Anterior cingulate cortex (tissue), 58 donors: ENCODE results near the gene PHYHIPL.

ENCODE experiments used
- DNase-seq, 58 donors: peaks; one replicate each; lab custom pipeline; 2025; lab: John Stamatoyannopoulos, UW

Gene PHYHIPL

GRCh38 chr10:59176241-59177030, at the start of gene PHYHIPL:
Gene PHYHIPL, plus strand, starts transcription at chr10:59176643. Its CDS starts 211 bp downstream, at chr10:59176854.
- peak in 55 of 58 donors; percentile 20 to 84 (median 66) for DNase-seq

GRCh38 chr10:59126991-59127390, 49.5 kb upstream of the PHYHIPL start:
- no peak for DNase-seq

GRCh38 chr10:59127991-59128390, 48.5 kb upstream of the PHYHIPL start:
- DNase-seq, result no peak

DNA sequence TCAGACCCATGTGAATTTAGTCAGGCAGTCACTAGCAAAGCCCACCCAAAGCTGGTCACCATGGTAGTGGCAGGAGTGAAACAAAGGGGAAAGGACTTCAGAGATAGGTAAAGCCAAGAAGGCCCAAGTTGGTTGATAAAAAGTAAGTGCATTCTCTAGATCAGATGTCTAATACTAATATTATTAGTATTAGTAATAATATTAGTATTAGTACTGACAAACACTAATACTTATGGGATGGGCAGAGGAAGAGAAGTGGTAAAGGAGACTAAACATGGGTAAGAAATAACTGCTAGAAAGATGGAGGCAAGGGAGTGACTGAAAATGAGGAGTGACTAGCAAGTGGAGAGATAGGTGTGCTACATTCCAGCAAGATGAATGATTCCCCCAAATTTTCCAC, 46.6 kb upstream of the PHYHIPL start:
- DNase-seq, result no peak

- peak in 8 of 58 donors; percentile 5 to 28 (median 12) for DNase-seq
Measured at GRCh38 chr10:59131666-59132065, 44.8 kb upstream of the PHYHIPL start.

DNA sequence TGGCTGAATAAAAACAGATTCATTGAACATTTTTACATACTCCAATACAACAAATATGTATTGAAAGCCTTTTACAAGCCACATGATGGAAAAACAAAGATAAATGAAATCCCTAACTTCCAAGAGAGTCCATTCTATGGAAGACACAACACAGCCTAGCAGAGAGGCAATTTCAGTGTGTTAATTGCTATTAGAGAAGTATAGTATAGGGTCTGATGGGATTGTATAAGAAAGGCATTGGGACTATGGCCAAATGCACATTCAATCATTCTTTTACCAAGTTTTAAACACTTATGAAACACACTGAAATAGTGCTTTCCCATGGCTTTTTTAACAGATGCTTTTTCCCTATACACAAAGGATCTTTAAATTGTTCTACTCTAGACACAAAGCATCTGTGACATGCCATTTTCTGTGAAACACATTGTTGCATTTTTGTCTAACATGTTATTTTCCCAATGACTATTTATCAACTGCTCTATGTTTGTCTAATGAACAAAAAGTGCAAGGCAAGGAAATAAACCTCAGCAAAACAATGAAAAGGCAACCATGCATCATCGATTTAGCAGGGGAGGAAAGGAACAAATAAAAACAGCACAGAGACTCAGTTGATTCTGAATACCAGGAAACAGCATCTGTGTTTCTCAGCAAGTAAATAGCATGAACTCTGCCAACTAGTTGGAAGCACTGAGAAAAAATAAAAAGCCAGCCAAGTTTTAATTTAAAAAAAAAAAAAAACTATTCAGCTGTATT, 42.4 kb upstream of the PHYHIPL start:
- DNase-seq, result peak in 1 of 58 donors; percentile 2

DNA sequence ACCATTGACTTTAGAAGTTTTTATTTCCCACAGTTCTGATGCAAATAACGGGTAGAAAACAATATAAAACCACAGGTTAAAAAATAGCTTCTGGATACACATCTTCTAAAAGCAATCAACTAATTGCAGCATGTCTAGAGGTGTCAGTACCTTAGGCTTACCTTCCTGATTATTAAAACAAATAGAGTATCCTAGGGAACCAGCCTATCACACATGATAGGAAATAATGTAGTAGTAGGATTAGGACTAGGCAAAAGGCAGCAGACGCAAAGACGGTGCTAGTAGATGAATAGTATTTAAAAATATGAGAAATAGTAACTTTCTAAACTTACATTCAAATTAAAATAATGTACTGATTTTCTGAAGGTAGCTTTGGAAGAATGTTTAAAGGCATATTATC, 41.7 kb upstream of the PHYHIPL start:
- no peak for DNase-seq

- no peak for DNase-seq
Measured at GRCh38 chr10:59135275-59135674, 41.2 kb upstream of the PHYHIPL start.

GRCh38 chr10:59138052-59138451, 38.4 kb upstream of the PHYHIPL start:
- DNase-seq, result peak in 1 of 58 donors; percentile 1

DNA sequence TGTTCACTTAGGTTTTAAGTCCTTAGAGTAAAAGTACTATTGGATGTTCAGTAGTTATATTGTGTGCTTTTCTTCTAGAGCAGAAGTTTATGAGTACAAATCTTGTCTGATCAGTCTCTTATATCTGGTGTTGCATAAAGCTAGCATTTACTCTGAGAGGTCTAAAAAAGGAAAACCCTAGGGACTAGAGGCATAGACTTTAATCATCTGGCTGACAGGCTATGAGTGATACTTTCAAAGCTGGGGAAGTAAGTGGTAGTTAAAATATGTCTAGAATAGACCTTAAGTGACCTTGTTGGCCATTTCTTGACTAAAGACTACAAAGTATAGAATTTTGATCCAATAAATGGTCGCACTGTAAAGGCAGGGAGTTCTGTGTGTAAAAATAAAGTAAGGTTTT, 32.9 kb upstream of the PHYHIPL start:
- no peak for DNase-seq

DNA sequence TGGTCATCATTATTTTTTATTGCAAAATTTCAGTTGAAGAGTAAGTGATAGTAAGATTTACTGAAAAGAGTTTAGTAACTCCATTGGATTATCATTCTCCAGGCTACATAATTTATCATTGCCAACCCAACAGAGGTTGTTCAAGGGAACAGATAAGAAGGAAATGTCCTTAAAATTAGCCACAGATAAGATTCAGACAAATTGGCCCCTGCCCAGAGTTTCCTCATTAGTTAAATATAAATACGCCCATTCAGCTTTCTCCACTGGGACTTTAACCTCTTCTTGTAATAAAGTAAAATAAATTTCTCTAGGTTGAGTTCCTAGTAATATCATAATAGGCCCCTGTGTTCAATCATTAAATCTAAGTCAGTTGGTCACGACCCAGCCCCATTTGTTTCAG, 27.7 kb upstream of the PHYHIPL start:
- DNase-seq, result no peak

DNA sequence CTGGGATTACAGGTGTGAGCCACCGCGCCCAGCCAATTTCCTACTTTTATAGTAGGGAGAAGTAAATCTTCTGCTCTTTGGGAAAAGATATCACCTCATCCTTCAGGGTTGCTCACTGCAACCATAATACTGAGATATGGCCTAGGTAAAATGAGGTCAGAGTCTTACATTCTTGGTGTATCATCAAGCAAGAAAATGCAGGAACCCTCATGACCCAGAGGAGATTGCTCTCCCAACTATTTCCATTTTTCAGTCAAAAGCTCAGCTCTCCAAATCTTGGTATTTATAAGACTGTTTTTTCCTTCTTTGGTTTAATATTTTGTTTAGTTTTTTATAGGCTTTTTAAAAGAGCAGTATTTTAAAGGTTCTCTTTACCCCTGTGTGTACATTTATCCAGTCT, 20.9 kb upstream of the PHYHIPL start:
- no peak for DNase-seq

DNA sequence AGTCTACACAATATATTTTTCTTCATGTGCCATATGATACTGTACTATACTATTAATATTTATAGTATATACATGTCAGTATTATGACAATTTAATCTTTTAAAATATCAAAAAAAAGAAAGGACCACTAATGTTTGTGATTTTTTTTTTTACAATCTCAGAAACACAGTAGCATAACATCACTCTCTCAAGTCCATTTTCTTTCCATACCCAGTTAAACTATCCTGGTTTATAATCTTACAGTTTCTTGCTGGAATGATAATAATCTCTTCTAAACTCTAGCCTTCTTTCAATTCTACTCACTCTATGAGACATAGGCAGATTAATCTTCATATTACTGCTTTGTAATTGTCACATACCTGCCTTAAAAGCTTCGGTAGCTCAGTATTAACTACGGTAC, 8.9 kb upstream of the PHYHIPL start:
- no peak for DNase-seq

GRCh38 chr10:59172567-59172966, 3.9 kb upstream of the PHYHIPL start:
- no peak for DNase-seq

DNA sequence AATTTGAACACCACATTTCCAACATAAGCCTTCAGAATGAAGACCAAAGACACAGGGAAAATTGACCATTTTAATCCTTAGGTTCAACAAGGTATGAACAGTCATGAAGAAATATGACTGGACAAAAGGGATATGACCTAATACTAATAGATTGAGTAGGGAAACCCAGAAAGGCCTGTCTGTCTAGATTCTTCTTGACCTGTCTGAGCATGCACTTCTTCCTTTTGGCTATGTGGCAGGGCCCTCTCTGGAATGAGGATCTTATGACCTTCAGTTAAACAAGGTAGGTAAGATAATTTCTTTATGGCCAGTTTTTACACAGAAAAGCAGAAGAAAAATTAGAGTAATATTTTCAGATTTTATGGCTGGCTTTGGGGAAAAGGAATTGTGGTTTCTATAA, 3.0 kb upstream of the PHYHIPL start:
- no peak for DNase-seq

DNA sequence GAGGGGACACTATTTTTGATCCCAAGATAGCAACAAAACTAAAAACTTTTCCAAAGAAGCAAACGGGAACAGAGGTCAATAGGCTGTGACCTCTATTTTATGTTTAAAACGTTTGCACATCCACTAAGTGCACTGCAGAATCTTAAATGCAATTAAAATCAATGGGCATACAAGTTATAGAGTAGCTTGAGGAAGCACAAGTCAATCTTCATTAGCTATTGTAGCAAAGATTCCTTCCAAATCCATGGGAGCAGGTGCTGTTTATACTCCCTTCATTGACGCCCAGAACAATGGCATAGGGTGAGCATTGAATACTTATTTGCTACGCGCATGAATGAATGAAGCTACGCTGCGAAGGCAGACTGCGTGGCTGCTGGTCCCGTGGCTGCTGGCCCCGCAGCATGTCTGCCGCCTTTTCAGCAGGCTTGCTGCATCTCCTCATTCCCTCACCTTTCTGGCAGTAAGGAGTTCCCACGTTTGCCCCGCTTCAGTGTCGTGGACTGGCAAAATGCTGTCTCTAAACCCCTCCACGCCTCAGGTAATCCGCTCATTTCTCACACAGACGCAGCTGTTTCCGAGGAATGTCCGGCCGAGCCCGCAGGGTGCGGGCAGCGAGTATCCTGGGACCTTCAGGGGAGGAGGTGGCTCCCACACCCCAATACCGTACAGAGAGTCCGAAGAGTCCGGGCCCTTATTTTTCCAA, 754 bp upstream of the PHYHIPL start:
- DNase-seq, result peak in 49 of 58 donors; percentile 19 to 79 (median 58)

DNA sequence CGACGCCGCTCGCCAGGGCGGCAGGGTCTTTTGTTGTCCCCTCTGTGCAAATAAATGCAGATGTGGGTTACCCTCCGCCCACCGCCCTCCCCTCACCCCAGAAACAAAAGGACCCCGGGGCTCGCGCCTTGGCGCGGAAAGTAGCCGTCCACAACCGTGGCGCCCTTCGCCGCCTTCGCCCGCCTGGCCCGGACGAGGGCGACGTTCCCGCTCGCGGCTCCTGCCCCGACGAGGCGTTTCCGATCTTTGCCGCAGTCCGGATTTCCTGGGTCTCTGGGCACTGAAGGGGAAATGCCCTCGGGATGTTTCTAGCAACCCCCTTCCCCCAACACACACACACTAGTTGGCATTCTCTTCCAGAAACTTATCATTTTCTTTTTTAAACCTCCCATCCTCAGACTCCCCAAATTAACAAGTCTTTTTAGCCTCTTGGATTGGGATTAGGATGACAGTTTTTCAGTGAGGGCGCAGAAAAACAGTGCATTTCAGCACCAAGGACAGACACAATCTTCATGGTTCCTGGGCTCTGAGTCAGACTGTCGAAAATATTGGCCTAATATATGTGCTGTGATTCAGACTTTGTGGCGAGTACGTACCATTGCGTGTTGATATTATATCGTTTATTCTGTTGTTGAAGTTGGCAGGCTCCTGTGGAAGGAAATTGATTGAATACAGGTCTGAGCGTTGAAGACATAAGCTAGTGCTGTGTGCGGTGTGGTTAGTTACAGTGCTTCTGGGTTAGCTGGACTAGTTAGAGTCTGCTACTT, 771 bp downstream of the PHYHIPL start:
- peak in 53 of 58 donors; percentile 1 to 80 (median 47) for DNase-seq

- DNase-seq, result no peak
Measured at GRCh38 chr10:59177836-59178235, 1.4 kb downstream of the PHYHIPL start.

- no peak for DNase-seq
Measured at GRCh38 chr10:59179068-59179467, 2.6 kb downstream of the PHYHIPL start.

DNA sequence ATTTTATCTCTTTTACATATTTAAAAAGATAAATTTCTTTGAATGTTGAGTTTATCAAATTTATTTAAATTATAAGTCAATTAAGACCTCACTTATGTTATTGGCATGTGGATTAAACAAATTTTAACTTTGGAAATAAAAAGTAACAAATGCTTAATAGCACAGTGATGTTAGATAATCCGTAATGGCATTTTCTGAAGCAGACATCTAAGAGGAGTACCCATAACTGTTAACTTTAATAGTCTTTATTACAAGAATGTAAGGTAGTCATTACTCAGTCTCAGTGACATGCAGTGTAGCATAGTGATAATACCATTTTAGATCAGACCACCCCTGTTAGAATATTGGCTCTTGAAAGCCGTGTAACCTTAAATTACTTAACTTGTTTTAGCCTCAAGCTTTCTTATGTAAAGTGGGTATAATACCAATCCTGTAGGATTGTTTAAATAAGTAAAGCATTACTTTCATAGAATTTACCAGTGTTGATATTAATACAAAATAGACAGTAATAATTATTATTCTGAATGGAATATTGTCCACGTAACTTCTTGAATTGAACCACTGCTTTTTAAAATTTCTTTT, 4.3 kb downstream of the PHYHIPL start:
- DNase-seq, result no peak
